HepG2 (cell line): ENCODE results near the gene PLAC9.

Experiments
- CBX1 ChIP-seq: IDR thresholded peaks from one replicate; pipeline ENCODE4 v1.6.1; 2016; ENCODE audit warnings: antibody characterized with exemption, low read depth
- HOXA7 ChIP-seq: sonication (generic); formaldehyde crosslinking; IDR thresholded peaks from 2 replicates; pipeline ENCODE4 v1.8.1; 2022; ENCODE audit warnings: mild to moderate bottlenecking, missing genetic modification reagents, moderate library complexity
- TAF1 ChIP-seq: sonication (generic); formaldehyde crosslinking; IDR thresholded peaks from 2 replicates; pipeline ENCODE4 v1.4.0; 2020; ENCODE audit warnings: missing genetic modification reagents
- TF ChIP-seq, protein P1 (sequence below): sonication (generic); formaldehyde crosslinking; IDR thresholded peaks from 2 replicates; pipeline ENCODE4 v1.5.0; 2020; ENCODE audit warnings: mild to moderate bottlenecking, missing genetic modification reagents, moderate library complexity

DNA sequence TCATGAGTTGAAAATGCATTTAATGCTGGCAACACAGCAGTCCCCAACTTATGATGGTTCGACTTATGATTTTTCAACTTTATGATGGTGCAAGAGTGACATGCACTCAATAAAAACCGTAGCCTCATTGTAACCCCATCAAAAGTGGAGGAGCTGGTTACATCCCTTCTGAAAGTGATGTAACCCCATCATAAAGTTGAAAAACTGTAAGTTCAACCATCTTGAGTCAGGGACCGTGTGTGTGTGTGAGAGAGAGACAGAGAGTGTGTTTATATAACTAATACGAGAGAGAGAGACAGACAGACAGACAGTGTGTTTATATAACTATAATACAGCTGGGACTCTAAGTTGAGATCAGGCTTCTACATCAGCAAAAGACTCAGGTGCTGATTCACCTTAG, 51.8 kb downstream of the PLAC9 start:
- TF ChIP-seq HOXA7 (CRISPR knock-in tag) (no peak), CBX1 (no peak), TAF1 (no peak)
- TF ChIP-seq, protein P1, sequence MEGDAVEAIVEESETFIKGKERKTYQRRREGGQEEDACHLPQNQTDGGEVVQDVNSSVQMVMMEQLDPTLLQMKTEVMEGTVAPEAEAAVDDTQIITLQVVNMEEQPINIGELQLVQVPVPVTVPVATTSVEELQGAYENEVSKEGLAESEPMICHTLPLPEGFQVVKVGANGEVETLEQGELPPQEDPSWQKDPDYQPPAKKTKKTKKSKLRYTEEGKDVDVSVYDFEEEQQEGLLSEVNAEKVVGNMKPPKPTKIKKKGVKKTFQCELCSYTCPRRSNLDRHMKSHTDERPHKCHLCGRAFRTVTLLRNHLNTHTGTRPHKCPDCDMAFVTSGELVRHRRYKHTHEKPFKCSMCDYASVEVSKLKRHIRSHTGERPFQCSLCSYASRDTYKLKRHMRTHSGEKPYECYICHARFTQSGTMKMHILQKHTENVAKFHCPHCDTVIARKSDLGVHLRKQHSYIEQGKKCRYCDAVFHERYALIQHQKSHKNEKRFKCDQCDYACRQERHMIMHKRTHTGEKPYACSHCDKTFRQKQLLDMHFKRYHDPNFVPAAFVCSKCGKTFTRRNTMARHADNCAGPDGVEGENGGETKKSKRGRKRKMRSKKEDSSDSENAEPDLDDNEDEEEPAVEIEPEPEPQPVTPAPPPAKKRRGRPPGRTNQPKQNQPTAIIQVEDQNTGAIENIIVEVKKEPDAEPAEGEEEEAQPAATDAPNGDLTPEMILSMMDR = no peak
